Motor neuron (in vitro differentiated cells): ENCODE results near the gene FTHL17. TPM values are rescaled to one million over a fixed set of nuclear protein-coding genes. Genes with fewer than 3 reads are reported as not detected.
A peak's percentile ranks its signal among the peaks of the same experiment; 100 is the strongest.

Experiments
- ATAC-seq, 8 experiments: fragments of 200-7000 bp; cut with Tn5 transposase; replicated peaks in 6 of 8; 2 replicates each; pipeline ENCODE4 v1.8.0; 2021; ENCODE audit warnings: mild to moderate bottlenecking in 8 of 8, moderate library complexity in 8 of 8
- H3K27ac ChIP-seq, 2 donors: fragments of 250-450 bp; sonication (Bioruptor Pico); 2 replicates each; pipeline ENCODE4 v1.9.0; 2021; ENCODE audit warnings: antibody characterized with exemption in 2 of 2, mild to moderate bottlenecking in 2 of 2, moderate library complexity in 1 of 2
- H3K4me1 ChIP-seq, 2 donors: fragments of 250-450 bp; sonication (Bioruptor Pico); replicated peaks in 1 of 2; 2 replicates each; pipeline ENCODE4 v1.6.1; 2021; ENCODE audit warnings: antibody characterized with exemption in 2 of 2, mild to moderate bottlenecking in 2 of 2, moderate library complexity in 1 of 2
- H3K4me3 ChIP-seq, 5 donors: fragments of 250-450 bp; sonication (Bioruptor Pico); 2 replicates each; pipeline ENCODE4 v1.9.0; 2021; ENCODE audit warnings: antibody characterized with exemption in 5 of 5, mild to moderate bottlenecking in 5 of 5, moderate library complexity in 4 of 5
- WGBS, 10 experiments: fragments of 450-650 bp; shearing (Covaris generic); methylation state at CpG; one replicate each; pipeline ENCODE4 v1.0.0; 2022; 5-methylcytosine and 5-hydroxymethylcytosine counted together
- in situ Hi-C, 9 experiments: fragments of 400-800 bp; cut with MboI; loops; one replicate each; pipeline ENCODE4 v1.15.0; 2021; ENCODE audit warnings: low sequenced_read_pairs in 9 of 9, low pct_unique_long_range_greater_than_20kb in 2 of 9; ENCODE audit not compliant: unreplicated experiment in 9 of 9
- total RNA-seq, 8 experiments: library from RNA; unstranded; fragments of 300-600 nt; gene quantifications; 2 replicates each; pipeline versions ENCODE4 v1.2.3 to v1.2.4, GENCODE V29; 2022

The FTHL17 gene
- not detected for total RNA-seq

GRCh38 chrX:31071725-31072124 is at the start of gene FTHL17:
Gene FTHL17, minus strand, starts transcription at chrX:31072041. Its CDS starts 88 bp downstream, at chrX:31071953.
- in situ Hi-C loops: no loop called here
- WGBS, 10 experiments: 55 to 81% methylated on average over 4 to 27 of the region's 33 CpGs; no CpG with 5 or more reads in 8 of the 10 experiments
- Histone ChIP-seq H3K4me1 (no peaks in the 10 kb centered on the region), H3K4me3 (no peak within 1 kb of the TSS), H3K27ac (no peak within 1 kb of the TSS)
- no peak for ATAC-seq

- no peak overlapping the region for H3K4me3 ChIP-seq
- no peak overlapping the region for H3K27ac ChIP-seq
- 10 to 87% (median 43%) methylated on average over 2 to 3 of the region's 4 CpGs; no CpG with 5 or more reads in 6 of the 10 experiments for WGBS, 10 experiments
- no peaks in the 10 kb centered on the region for H3K4me1 ChIP-seq
- in situ Hi-C loops: no loop called here
- peak in 2 of 8 experiments; percentile 17 to 61 for ATAC-seq
These were observed 45.4 kb upstream of the FTHL17 start for GRCh38 chrX:31117266-31117665.

- in situ Hi-C loops: no loop called here
- ATAC-seq: no peak
- 0 to 100% (median 47%) methylated on average over 1 to 4 of the region's 4 CpGs; no CpG with 5 or more reads in 4 of the 10 experiments for WGBS, 10 experiments
- no peak overlapping the region for H3K4me3 ChIP-seq
- H3K27ac ChIP-seq: no peak overlapping the region
- no peaks in the 10 kb centered on the region for H3K4me1 ChIP-seq
These were observed 43.6 kb upstream of the FTHL17 start for GRCh38 chrX:31115398-31115797.

GRCh38 chrX:31114858-31115257 is 43.0 kb upstream of the FTHL17 start:
- in situ Hi-C loops: no loop called here
- H3K27ac ChIP-seq: no peak overlapping the region
- WGBS, 10 experiments: 10 to 33% (median 10%) methylated on average over 1 to 2 of the region's 2 CpGs; no CpG with 5 or more reads in 7 of the 10 experiments
- peak in 1 of 8 experiments; percentile 11 for ATAC-seq
- no peaks in the 10 kb centered on the region for H3K4me1 ChIP-seq
- no peak overlapping the region for H3K4me3 ChIP-seq

GRCh38 chrX:31112226-31112999 is 40.6 kb upstream of the FTHL17 start:
- no peak overlapping the region for H3K4me3 ChIP-seq
- H3K27ac ChIP-seq: no peak overlapping the region
- 51 to 100% (median 83%) methylated on average over 1 to 5 of the region's 5 CpGs; no CpG with 5 or more reads in 2 of the 10 experiments for WGBS, 10 experiments
- H3K4me1 ChIP-seq: no peaks in the 10 kb centered on the region
- ATAC-seq: no peak
- in situ Hi-C loops: no loop called here

- 7 to 100% (median 96%) methylated on average over 1 to 5 of the region's 6 CpGs; no CpG with 5 or more reads in 5 of the 10 experiments for WGBS, 10 experiments
- no peaks in the 10 kb centered on the region for H3K4me1 ChIP-seq
- no peak overlapping the region for H3K4me3 ChIP-seq
- H3K27ac ChIP-seq: no peak overlapping the region
- in situ Hi-C loops: no loop called here
- no peak for ATAC-seq
These were observed 38.8 kb upstream of the FTHL17 start for GRCh38 chrX:31110657-31111056.

- H3K4me1 ChIP-seq: no peaks in the 10 kb centered on the region
- no peak overlapping the region for H3K27ac ChIP-seq
- ATAC-seq: peak in 1 of 8 experiments; percentile 20
- H3K4me3 ChIP-seq: no peak overlapping the region
- in situ Hi-C loops: no loop called here
- WGBS, 10 experiments: 100% methylated on average over 1 of the region's 2 CpGs; no CpG with 5 or more reads in 8 of the 10 experiments
These were observed 27.8 kb upstream of the FTHL17 start for GRCh38 chrX:31099536-31100090.

GRCh38 chrX:31098079-31098478 is 26.2 kb upstream of the FTHL17 start:
- in situ Hi-C loops: no loop called here
- H3K4me3 ChIP-seq: no peak overlapping the region
- ATAC-seq: no peak
- H3K27ac ChIP-seq: no peak overlapping the region
- WGBS, 10 experiments: 13 to 86% (median 69%) methylated on average over 1 to 3 of the region's 3 CpGs; no CpG with 5 or more reads in 3 of the 10 experiments
- H3K4me1 ChIP-seq: no peaks in the 10 kb centered on the region

- WGBS, 10 experiments: 60% methylated on average over 2 of the region's 4 CpGs; no CpG with 5 or more reads in 9 of the 10 experiments
- no peak for ATAC-seq
- Histone ChIP-seq H3K4me3 (no peak overlapping the region), H3K4me1 (no peaks in the 10 kb centered on the region), H3K27ac (no peak overlapping the region)
- in situ Hi-C loops: no loop called here
These were observed 21.8 kb upstream of the FTHL17 start for GRCh38 chrX:31093639-31093975.

- in situ Hi-C loops: no loop called here
- Histone ChIP-seq H3K4me1 (no peaks in the 10 kb centered on the region), H3K4me3 (no peak overlapping the region), H3K27ac (no peak overlapping the region)
- WGBS, 10 experiments: 8 to 61% (median 17%) methylated on average over 1 to 3 of the region's 3 CpGs; no CpG with 5 or more reads in 7 of the 10 experiments
- peak in 2 of 8 experiments; percentile 22 to 33 for ATAC-seq
These were observed 21.3 kb upstream of the FTHL17 start for GRCh38 chrX:31092970-31093638.

- 34 to 71% (median 56%) methylated on average over 1 to 2 of the region's 3 CpGs; no CpG with 5 or more reads in 7 of the 10 experiments for WGBS, 10 experiments
- in situ Hi-C loops: no loop called here
- ATAC-seq: peak in 1 of 8 experiments; percentile 33
- H3K4me1 ChIP-seq: no peaks in the 10 kb centered on the region
- no peak overlapping the region for H3K4me3 ChIP-seq
- H3K27ac ChIP-seq: no peak overlapping the region
These were observed 20.6 kb upstream of the FTHL17 start for GRCh38 chrX:31092476-31092875.

GRCh38 chrX:31091819-31092218 is 20.0 kb upstream of the FTHL17 start:
- no peak overlapping the region for H3K4me3 ChIP-seq
- no peaks in the 10 kb centered on the region for H3K4me1 ChIP-seq
- in situ Hi-C loops: no loop called here
- ATAC-seq: no peak
- H3K27ac ChIP-seq: no peak overlapping the region
- WGBS, 10 experiments: 50 to 83% (median 80%) methylated on average over 1 of the region's 1 CpG; no CpG with 5 or more reads in 7 of the 10 experiments

GRCh38 chrX:31074522-31074921 is 2.7 kb upstream of the FTHL17 start:
- Histone ChIP-seq H3K4me1 (no peaks in the 10 kb centered on the region), H3K27ac (no peak overlapping the region), H3K4me3 (no peak overlapping the region)
- 0 to 83% (median 50%) methylated on average over 1 to 2 of the region's 2 CpGs; no CpG with 5 or more reads in 5 of the 10 experiments for WGBS, 10 experiments
- no peak for ATAC-seq
- in situ Hi-C loops: no loop called here
